Smooth muscle cell (in vitro differentiated cells): ENCODE data around the gene GIGYF2. TPM values are rescaled to one million over a fixed set of nuclear protein-coding genes. Genes with fewer than 3 reads are reported as not detected.

Experiments used
- DNase-seq: peaks from one replicate; lab custom pipeline; 2025; ENCODE audit not compliant: unreplicated experiment; lab: John Stamatoyannopoulos, UW
- H2AFZ ChIP-seq: fragments of 200-600 bp; sonication (generic); 2 replicates; pipeline ENCODE4 v1.6.0; 2016; ENCODE audit warnings: antibody characterized with exemption, low read depth, mild to moderate bottlenecking
- H3F3A ChIP-seq: fragments of 200-600 bp; sonication (generic); 2 replicates; pipeline ENCODE4 v1.6.0; 2017; ENCODE audit warnings: antibody characterized with exemption, low read depth
- H3K27ac ChIP-seq: fragments of 200-600 bp; sonication (generic); 2 replicates; pipeline ENCODE4 v1.5.1; 2016; ENCODE audit warnings: low read depth, mild to moderate bottlenecking
- H3K27me3 ChIP-seq: fragments of 200-600 bp; sonication (generic); 2 replicates; pipeline ENCODE4 v1.6.1; 2016; ENCODE audit warnings: low read depth, mild to moderate bottlenecking
- H3K36me3 ChIP-seq: fragments of 200-600 bp; sonication (generic); 2 replicates; pipeline ENCODE4 v1.5.1; 2016; ENCODE audit warnings: low read depth
- H3K4me1 ChIP-seq: fragments of 200-600 bp; sonication (generic); 2 replicates; pipeline ENCODE4 v1.5.1; 2016; ENCODE audit warnings: low read depth
- H3K4me2 ChIP-seq: fragments of 200-600 bp; sonication (generic); 2 replicates; pipeline ENCODE4 v1.6.0; 2016; ENCODE audit warnings: mild to moderate bottlenecking
- H3K4me3 ChIP-seq: fragments of 200-600 bp; sonication (generic); 2 replicates; pipeline ENCODE4 v1.5.1; 2016; ENCODE audit warnings: mild to moderate bottlenecking
- H3K79me2 ChIP-seq: fragments of 200-600 bp; sonication (generic); 2 replicates; pipeline ENCODE4 v1.6.0; 2016; ENCODE audit warnings: low read depth, mild to moderate bottlenecking
- H3K9ac ChIP-seq: fragments of 200-600 bp; sonication (generic); 2 replicates; pipeline ENCODE4 v1.6.0; 2016; ENCODE audit warnings: low read depth
- H3K9me3 ChIP-seq: fragments of 200-600 bp; sonication (generic); replicated peaks from 2 replicates; pipeline ENCODE4 v1.5.1; 2016; ENCODE audit warnings: low read depth
- H4K20me1 ChIP-seq: fragments of 200-600 bp; sonication (generic); 2 replicates; pipeline ENCODE4 v1.6.0; 2016; ENCODE audit warnings: low read depth
- CTCF ChIP-seq: fragments of 200-600 bp; sonication (generic); IDR thresholded peaks from 2 replicates; pipeline ENCODE4 v1.5.1; 2017; ENCODE audit warnings: borderline replicate concordance, mild to moderate bottlenecking, antibody characterized with exemption; ENCODE audit not compliant: insufficient read depth, poor library complexity, severe bottlenecking
- WGBS: methylation state at CpG from one replicate; pipeline ENCODE4 v1.1.7; 2016; ENCODE audit warnings: low lambda C conversion rate; 5-methylcytosine and 5-hydroxymethylcytosine counted together
- polyA plus RNA-seq: library from polyadenylated mRNA; unstranded; fragments of >200 nt; fragmentation: Nextera tagmentation; extraction: Ambion mirVana; gene quantifications from 2 replicates; pipeline ENCODE4 v1.2.1, GENCODE V29; 2016
- total RNA-seq: library from RNA; depleted of rRNA; stranded (reverse); fragments of >200 nt; gene quantifications from 2 replicates; pipeline ENCODE4 v1.2.3, GENCODE V29; 2014

Gene GIGYF2
- total and polyA plus RNA-seq, 2 experiments from 2014 or later: 16.2 to 57.6 TPM

GRCh38 chr2:232878855-232879617 is 181.9 kb downstream of the GIGYF2 start:
- H4K20me1 ChIP-seq: no peaks in the 10 kb centered on the region
- H3K27me3 ChIP-seq: peaks cover 29% of the 10 kb centered on the region
- H3K9ac ChIP-seq: no peak overlapping the region
- DNase-seq: no peak
- H3F3A ChIP-seq: no peaks in the 10 kb centered on the region
- no peaks in the 10 kb centered on the region for H3K79me2 ChIP-seq
- 96% methylated on average over 17 of the region's 20 CpGs for WGBS
- H3K4me3 ChIP-seq: no peak overlapping the region
- TF ChIP-seq CTCF: no peak
- no peak overlapping the region for H3K4me2 ChIP-seq
- no peaks in the 10 kb centered on the region for H3K36me3 ChIP-seq
- H3K9me3 ChIP-seq: no peaks in the 10 kb centered on the region
- no peak overlapping the region for H2AFZ ChIP-seq
- no peak overlapping the region for H3K27ac ChIP-seq
- peaks cover 5% of the 10 kb centered on the region for H3K4me1 ChIP-seq

- no peaks in the 10 kb centered on the region for H4K20me1 ChIP-seq
- H3K4me1 ChIP-seq: peaks cover 5% of the 10 kb centered on the region
- no peaks in the 10 kb centered on the region for H3K9me3 ChIP-seq
- H3K27ac ChIP-seq: no peak overlapping the region
- WGBS: 83% methylated on average over 21 of the region's 21 CpGs
- H3K4me2 ChIP-seq: no peak overlapping the region
- no peaks in the 10 kb centered on the region for H3K79me2 ChIP-seq
- no peak for DNase-seq
- no peak overlapping the region for H3K4me3 ChIP-seq
- H3K36me3 ChIP-seq: no peaks in the 10 kb centered on the region
- TF ChIP-seq CTCF: no peak
- H2AFZ ChIP-seq: no peak overlapping the region
- H3K9ac ChIP-seq: no peak overlapping the region
- H3F3A ChIP-seq: no peaks in the 10 kb centered on the region
- H3K27me3 ChIP-seq: peaks cover 24% of the 10 kb centered on the region
These were observed 182.7 kb downstream of the GIGYF2 start for GRCh38 chr2:232879618-232880494.

- no peak for TF ChIP-seq CTCF
- DNase-seq: no peak
- Histone ChIP-seq H3K4me1 (peaks cover 3% of the 10 kb centered on the region), H4K20me1 (no peaks in the 10 kb centered on the region), H3F3A (no peaks in the 10 kb centered on the region), H3K9ac (no peak overlapping the region), H3K27ac (no peak overlapping the region), H3K36me3 (no peaks in the 10 kb centered on the region), H3K27me3 (peaks cover 14% of the 10 kb centered on the region), H3K79me2 (no peaks in the 10 kb centered on the region), H3K4me3 (no peak overlapping the region), H2AFZ (no peak overlapping the region), H3K9me3 (no peaks in the 10 kb centered on the region), H3K4me2 (no peak overlapping the region)
- 93% methylated on average over 17 of the region's 17 CpGs for WGBS
These were observed 183.7 kb downstream of the GIGYF2 start for GRCh38 chr2:232880764-232881351.
